GM12864 (cell line): ENCODE data around the gene POU1F1.

Source experiments
- DNase-seq: peaks from one replicate; pipeline ENCODE4 v3.0.0-alpha.2; 2011; ENCODE audit warnings: low read depth
- H3K4me3 ChIP-seq: 2 replicates; pipeline ENCODE4 v1.5.1; 2011; ENCODE audit warnings: mild to moderate bottlenecking, low read depth, low read length, control low read depth
- CTCF ChIP-seq: IDR thresholded peaks from 2 replicates; pipeline ENCODE4 v1.5.1; 2011; ENCODE audit warnings: low read depth, mild to moderate bottlenecking, moderate library complexity, low read length, control low read depth, inconsistent platforms; ENCODE audit errors: missing control alignments

The POU1F1 gene

GRCh38 chr3:87272718-87273341, 3.6 kb downstream of the POU1F1 start:
- DNase-seq: no peak
- H3K4me3 ChIP-seq: no peak overlapping the region
- TF ChIP-seq CTCF: no peak

- TF ChIP-seq CTCF: no peak
- H3K4me3 ChIP-seq: no peak overlapping the region
- DNase-seq: no peak
Measured at GRCh38 chr3:87270908-87271700, 5.3 kb downstream of the POU1F1 start.

DNA sequence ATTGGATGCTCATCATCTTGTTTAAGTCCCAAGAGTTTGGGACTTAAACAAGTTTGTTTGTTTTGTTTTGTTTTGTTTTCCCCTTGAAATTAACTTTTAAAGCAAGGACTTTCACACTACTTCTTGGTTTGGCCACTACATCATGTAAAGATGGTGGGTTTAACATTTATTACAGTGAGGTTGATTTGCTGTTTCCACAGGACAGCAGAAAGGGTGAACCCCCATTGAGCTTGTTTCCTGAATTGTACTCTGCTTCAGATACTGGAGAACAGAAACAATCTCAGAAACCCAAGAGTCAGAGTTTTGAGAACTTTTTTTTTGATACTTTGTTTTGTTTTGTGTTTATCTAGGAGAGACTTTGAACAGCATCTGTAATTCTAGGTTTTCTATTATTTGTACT, 6.7 kb downstream of the POU1F1 start:
- no peak overlapping the region for H3K4me3 ChIP-seq
- DNase-seq: no peak
- TF ChIP-seq CTCF: no peak

GRCh38 chr3:87268646-87269211, 7.7 kb downstream of the POU1F1 start:
- no peak for DNase-seq

DNA sequence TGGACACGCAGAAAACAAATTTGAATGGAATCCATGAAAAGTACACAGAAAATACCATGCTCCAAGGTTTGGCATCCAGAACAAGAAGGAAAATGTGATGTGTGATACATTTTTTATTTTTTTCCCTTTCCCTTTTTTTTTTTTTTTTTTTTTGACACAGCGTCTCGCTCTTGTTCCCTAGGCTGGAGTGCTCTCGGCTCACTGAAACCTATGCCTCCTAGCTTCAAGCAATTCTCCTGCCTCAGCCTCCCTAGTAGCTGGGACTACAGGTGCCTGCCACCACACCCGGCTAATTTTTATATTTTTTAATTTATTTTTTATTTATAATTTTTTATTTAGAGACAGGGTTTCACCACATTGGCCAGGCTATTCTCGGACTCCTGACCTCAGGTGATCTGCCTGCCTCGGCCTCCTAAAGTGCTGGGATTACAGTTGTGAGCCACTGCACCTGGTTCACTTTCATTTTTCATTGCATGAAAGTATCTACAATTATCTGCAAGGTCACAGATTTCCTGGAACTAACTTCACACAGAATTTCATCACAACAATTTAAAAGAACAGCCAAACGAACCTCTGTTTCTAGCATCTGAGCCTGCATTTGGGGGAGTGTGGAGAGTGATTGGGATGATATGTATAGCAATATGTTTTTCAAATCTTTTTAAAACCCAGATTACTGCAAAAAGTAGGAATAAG, 8.3 kb downstream of the POU1F1 start:
- no peak overlapping the region for H3K4me3 ChIP-seq
- no peak for DNase-seq
- TF ChIP-seq CTCF: no peak

More at GRCh38 chr3:87268646-87269211, 7.7 kb downstream of the POU1F1 start:
- H3K4me3 ChIP-seq: no peak overlapping the region
- TF ChIP-seq CTCF: no peak

DNA sequence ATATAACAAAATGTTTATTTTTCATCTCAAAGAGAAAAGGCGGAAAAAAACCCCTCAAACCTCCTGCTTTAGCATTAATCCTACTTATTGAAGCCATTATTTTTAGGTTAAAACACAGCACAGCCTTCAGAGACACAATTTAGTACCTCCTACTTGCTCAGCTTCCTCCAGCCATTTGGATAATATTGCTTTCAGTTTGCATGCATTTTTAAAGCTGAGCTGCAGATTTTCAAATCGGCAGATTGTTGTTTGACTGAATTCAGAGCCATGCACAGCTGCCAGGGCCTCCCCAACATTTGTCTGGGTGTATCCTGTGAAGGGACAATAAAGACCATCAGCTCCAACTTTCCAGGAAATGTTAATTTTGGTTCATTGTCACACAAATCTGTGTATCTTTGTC, 14.5 kb downstream of the POU1F1 start:
- no peak for TF ChIP-seq CTCF
- H3K4me3 ChIP-seq: no peak overlapping the region
- no peak for DNase-seq
